ENCODE measurements around the gene DOCK2.

The DOCK2 gene

DNA sequence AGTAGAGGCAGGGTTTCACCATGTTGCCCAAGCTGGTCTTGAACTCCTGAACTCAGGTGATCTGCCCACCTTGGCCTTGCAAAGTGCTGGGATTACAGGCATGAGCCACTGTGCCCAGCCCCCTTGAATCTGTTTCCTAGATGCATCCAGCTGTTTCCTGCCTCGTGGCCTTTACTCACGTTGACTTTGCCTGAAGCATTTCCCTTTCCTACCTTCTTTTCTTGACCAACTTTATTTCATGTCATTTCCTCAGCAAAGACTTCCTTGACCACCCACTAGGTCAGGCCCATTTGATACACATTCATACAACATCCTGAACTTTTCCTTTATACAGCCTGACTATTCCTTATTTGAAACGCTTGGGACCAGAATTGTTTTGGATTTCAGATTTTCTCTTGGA lies 51.0 kb downstream of the DOCK2 start:
- FAIRE-seq (no peak), DNase-seq (ENCODE audit: insufficient read length, low spot score) (no peak)
- TF ChIP-seq POLR2A (IDR thresholded peaks at IDR 0.05; ENCODE audit: low read depth, low read length) = no peak

DNA sequence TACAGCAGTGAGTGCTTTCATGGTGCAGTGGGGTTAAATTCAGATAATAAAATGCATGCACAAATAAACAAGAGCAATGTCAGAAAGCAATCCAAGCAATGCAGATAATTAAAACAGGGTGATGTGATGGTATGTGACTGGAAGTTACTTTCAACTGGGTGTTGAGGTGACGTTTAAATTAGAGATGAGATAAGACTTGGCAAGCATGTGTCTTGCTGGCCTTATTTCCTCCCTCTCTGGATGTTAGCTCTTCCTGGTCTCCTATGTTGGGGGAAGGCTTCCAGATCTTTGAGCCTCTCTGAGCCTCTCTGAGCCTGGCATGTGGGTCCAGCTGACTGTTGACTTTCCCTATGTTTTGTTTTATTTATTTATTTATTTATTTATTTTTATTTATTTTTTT lies 54.4 kb downstream of the DOCK2 start:
- no peak for DNase-seq (ENCODE audit: insufficient read length, low spot score)
- no peak for TF ChIP-seq POLR2A (IDR thresholded peaks at IDR 0.05; ENCODE audit: low read depth, low read length)
- FAIRE-seq = no peak

DNA sequence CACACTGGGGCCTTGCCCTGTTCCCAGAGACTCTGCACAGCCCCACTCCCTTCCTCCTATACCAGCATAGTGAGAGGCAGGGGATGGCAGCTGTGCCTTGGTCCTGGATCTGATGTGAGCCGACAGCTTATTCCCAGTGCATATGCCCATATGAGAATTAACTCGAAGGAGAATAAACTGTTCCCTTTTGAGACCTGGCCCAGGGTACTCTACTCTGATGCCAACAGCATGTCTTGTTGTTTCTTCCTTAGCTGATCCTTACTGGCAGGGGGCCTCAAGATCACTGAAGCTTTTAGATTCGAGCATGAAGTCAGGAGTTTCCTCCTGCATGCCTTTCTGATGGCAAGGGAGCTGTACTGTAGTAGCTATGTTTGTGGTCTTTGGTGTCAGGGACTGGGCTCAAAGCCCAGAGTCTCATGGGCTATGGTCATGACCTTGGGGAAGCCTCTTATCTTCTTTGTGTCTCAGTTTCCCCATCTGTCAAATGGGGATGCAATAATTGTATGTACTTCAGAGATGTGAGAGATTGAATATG lies 57.1 kb downstream of the DOCK2 start:
- TF ChIP-seq POLR2A (IDR thresholded peaks at IDR 0.05; ENCODE audit: low read depth, low read length) = no peak
- no peak for FAIRE-seq
- DNase-seq (ENCODE audit: insufficient read length, low spot score) = no peak

DNA sequence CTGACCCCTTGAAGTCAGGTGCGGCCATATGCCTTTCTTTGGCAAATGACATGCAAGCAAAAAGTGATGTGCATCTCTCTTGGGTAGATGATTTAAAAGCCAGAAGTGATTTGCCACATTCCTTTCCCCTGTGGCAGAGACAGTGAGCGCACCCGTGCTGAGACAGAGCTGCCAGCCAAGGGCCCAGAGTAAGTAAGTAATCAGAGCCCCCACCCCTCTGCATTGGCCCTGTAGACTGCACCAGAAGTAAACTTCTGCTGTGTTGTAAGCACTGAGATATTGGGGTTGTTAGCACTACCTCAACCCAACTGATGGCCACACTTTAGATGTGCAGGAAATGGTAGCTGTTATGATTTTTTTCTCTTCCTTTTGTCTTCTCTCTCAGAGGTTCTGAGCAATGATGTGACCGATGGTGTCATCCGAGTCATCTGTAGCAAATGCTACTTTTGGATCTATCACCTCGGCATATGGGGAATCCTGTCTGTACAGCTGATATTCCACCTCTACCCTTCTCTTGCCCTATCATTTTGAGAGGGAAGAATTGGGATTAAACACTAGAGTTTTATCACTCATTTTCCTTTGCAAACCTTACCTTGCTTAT lies 58.0 kb downstream of the DOCK2 start:
- DNase-seq (ENCODE audit: insufficient read length, low spot score) (peak; percentile 25), FAIRE-seq (no peak)
- TF ChIP-seq POLR2A (IDR thresholded peaks at IDR 0.05; ENCODE audit: low read depth, low read length) = 0 out of 2 replicates have a peak, but pooled peaks have one; percentile 8

DNA sequence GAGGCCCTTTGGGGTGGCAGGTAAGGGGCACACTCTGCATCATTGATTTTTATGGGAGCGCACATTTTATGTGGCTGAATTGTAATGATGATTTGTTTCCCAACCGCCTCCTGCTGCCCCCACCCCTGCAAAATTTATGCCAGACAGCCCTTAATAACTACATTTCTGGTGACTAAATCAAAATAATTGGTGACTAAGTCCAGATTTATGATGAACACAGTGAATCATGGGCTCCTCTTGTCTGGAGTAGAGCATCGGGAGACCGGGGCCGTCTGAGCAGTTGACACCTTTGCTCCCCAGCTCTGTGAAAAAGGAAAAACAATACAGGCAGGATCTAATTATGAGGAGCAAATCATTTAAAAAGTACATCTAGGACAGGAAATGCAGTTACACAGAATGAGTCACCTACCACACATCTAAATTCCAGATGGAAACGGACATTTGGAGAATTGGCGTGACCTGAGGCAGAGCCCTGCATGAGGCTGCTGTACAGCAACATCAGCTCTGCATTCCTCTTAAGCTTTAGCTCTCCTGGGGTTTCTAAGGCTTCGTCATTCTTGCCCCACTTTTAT lies 58.9 kb downstream of the DOCK2 start:
- DNase-seq (ENCODE audit: insufficient read length, low spot score) (peak; percentile 61), FAIRE-seq (peak; percentile 73)
- TF ChIP-seq POLR2A (IDR thresholded peaks at IDR 0.05; ENCODE audit: low read depth, low read length) = no peak

DNA sequence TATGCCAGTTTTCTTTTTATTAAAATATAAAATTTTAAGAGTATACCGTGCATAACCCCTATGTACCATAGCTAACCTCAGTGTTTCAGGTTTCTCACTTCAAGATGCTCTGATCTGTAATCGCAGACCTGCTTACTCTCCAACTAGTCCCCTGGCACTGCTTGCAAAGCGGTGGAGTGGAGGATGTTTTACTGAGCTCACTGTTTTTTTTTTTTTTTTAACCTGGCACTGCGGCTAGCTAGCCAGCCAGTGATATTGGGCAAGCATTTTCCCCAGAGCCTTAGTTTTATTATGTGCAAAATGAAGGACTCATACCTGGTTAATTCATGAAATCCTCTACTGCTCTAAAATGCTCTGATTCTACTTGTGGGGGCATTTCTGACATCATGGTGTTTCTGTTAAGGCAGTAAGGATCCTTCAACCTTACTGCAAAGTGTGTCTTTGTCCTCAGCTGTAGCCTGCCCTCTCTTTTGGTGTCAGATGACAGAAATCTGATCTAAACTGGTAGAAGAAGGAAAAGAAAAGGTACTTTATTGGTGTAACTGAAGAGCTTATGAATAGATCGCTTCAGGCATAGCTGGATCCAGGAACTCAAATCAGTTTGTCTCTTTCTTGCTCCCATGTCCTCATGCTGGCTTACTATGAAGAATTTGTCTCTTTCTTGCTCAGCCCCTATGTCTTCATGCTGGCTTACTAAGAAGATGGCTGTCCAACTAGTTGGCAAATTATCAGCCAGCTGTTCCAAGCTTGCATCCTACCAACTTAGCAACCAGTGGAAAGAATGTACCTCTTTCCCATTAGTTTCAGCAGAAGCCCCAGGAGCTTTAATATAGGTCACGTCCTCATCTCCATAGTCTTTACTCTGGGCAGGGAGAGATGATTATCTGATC lies 59.8 kb downstream of the DOCK2 start:
- DNase-seq (ENCODE audit: insufficient read length, low spot score) (no peak), FAIRE-seq (no peak)
- TF ChIP-seq POLR2A (IDR thresholded peaks at IDR 0.05; ENCODE audit: low read depth, low read length) = no peak

DNA sequence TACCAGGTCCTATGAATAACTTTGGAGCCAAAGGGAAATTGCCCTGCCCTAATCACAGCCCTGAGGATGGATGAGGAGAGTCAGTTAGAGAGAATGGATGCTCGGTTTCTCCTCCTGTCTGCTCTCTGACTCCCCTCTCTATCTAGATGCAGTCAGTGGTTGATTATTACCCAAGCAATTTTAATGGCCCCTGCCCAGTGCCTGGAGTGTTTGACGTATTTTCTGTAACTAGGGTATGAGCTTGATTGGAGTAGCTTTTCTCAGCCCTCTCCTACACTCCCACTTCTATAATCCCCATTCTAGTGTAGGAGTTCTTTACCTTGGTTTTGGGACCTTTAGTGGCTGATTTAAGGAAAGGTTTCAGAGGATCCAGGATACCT lies 60.4 kb downstream of the DOCK2 start:
- no peak for TF ChIP-seq POLR2A (IDR thresholded peaks at IDR 0.05; ENCODE audit: low read depth, low read length)
- no peak for FAIRE-seq
- DNase-seq (ENCODE audit: insufficient read length, low spot score) = no peak

DNA sequence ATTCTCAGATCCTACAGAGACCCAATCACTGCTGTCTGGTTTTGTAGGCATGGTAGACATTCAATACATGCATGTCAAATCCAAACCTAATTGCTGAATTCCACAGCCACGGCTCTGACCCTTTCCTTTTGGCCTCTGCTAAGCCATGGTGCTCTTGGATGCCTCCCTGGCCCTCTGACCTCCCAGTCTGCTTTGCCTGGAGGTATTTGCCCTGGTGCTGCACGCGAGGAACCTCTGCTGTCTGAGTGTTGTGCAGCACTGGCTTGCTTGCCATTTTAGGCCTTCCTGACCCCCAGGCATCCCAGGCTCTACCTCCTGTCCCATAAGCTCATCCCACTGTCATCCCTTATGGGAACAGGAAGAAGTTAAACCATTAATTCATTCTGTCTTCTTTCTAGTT lies 60.9 kb downstream of the DOCK2 start:
- no peak for TF ChIP-seq POLR2A (IDR thresholded peaks at IDR 0.05; ENCODE audit: low read depth, low read length)
- DNase-seq (ENCODE audit: insufficient read length, low spot score) (no peak), FAIRE-seq (no peak)

DNA sequence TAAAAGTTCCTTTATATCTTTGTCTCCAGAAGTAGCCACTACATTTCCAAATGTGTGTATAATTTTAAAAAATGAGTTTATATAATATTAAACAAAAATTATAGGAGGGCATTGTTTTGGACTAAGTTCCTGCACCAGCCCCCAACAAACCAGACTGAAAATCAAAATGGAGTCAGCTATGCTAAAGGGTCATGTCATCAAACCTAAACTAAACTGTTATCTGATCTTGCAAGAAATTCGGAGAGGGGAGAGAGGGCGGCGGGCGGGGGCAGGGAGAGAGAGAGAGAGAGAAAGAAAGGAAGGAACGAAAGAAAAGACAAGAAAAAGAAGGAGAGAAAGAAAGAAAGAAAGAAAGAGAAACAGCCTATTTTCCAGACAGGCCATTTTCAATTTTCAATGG lies 63.5 kb downstream of the DOCK2 start:
- DNase-seq (ENCODE audit: insufficient read length, low spot score) (no peak), FAIRE-seq (no peak)
- no peak for TF ChIP-seq POLR2A (IDR thresholded peaks at IDR 0.05; ENCODE audit: low read depth, low read length)

DNA sequence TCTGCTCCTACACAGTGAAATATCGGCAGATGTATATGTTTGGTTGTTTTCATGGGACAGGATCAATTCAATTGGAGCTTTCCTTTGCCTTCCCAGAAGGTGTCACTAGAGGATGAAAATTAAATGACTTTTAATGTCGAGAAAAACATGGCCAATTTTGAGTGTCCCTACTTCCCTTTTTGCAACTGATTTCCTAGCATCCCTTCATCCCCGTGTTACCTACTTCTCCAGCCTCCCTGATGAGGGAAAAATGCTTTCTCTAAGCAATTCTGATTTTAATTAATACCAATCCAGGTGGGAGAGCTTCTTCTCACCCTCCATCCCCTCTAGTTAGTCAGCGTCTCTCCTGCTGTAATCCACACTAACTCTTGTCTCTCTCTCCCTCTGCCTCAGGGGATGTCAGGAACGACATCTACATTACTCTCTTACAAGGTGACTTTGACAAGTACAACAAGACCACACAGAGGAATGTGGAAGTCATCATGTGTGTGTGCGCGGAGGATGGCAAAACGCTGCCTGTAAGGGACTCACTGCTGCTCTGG lies 64.9 kb downstream of the DOCK2 start:
- DNase-seq (ENCODE audit: insufficient read length, low spot score) (no peak), FAIRE-seq (no peak)
- no peak for TF ChIP-seq POLR2A (IDR thresholded peaks at IDR 0.05; ENCODE audit: low read depth, low read length)

DNA sequence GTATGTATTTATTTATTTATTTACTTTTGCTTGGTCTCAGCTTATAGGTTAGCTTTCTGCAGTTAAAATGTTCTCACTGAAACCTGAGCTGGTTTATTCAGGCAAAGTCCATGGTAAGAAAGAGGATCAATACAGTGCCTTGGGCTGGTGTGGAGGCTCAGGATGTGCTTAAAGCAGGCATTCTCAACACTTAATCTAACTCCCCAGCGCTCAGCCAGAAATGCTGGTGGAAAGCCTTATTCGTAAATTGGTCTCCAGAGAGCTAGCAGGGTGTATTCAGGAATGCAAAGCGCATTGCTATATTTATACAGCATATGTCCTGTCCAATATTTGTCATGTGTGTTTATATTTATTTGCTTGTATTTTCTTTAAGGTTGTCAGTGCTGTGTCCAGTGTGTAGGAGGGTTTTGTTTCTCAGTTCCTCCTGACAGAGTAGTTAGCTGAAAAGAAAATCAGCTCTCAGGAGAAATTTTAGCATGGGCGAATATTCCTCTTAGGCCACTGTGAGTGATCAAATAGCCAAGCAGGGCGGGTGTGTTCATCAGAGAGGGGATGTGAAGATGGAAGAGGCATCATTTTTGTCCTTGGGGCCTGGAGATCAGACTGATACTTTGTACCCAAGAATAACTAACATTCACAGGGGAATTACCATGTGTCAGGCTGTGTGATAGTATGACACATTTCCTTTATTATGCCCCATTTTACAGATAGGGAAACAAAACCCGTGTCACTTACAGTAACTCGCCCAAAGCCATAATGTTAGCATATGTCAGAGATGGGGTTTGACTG lies 65.8 kb downstream of the DOCK2 start:
- FAIRE-seq (no peak), DNase-seq (ENCODE audit: insufficient read length, low spot score) (no peak)
- no peak for TF ChIP-seq POLR2A (IDR thresholded peaks at IDR 0.05; ENCODE audit: low read depth, low read length)

DNA sequence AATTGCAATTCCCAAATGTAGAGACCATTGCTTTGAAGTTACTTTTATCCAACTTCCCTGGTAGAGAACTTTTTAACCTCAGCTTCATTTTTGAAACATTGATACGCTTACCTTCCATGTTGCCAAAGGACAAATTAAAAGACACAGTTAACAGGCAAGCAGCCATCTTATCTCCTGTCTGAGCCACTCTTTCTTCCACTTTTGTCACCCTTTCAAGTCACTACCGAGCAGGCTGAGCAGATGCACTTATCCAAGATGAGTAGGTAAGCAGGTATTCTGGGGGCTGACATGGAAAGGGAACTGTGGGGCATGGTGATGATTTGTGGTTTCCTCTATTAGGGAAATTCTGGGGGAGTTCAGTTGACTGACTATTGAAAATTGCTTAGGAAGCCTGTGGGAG lies 66.7 kb downstream of the DOCK2 start:
- no peak for DNase-seq (ENCODE audit: insufficient read length, low spot score)
- no peak for TF ChIP-seq POLR2A (IDR thresholded peaks at IDR 0.05; ENCODE audit: low read depth, low read length)
- FAIRE-seq = no peak

DNA sequence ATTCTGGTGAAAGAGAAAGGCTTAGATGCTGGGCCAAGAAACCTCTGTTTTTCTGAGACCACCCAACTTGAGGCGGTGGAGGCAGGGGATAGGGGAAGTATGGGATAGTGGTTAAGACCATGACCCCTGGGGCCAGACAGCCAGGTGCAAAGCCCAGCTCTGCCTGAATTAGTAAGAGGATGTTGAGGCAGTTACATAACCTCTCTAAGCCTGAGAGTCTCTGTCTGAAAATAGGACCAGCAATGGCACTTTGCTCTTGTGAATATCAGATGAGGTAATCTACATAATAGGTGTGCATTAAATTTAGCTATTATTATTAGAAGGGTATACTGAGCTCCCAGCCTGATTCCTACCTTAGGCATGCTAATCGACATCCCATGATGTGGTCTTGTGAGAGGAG lies 68.2 kb downstream of the DOCK2 start:
- FAIRE-seq (no peak), DNase-seq (ENCODE audit: insufficient read length, low spot score) (no peak)
- no peak for TF ChIP-seq POLR2A (IDR thresholded peaks at IDR 0.05; ENCODE audit: low read depth, low read length)
